Suprapubic skin (tissue), 4 donors: ENCODE data around the gene NACAD. TPM values are rescaled to one million over a fixed set of nuclear protein-coding genes. Genes with fewer than 3 reads are reported as not detected.

Experiments
- DNase-seq, 2 donors: peaks; one replicate each; pipeline ENCODE4 v3.0.0-alpha.2; 2019; ENCODE audit warnings: low spot score in 2 of 2
- H3K27ac ChIP-seq: fragments of 200-600 bp; sonication (generic); one replicate; pipeline ENCODE4 v1.5.1; 2019
- H3K27me3 ChIP-seq: fragments of 200-600 bp; sonication (generic); one replicate; pipeline ENCODE4 v1.5.1; 2019
- H3K36me3 ChIP-seq: fragments of 200-600 bp; sonication (generic); one replicate; pipeline ENCODE4 v1.5.1; 2019
- H3K4me1 ChIP-seq: fragments of 200-600 bp; sonication (generic); one replicate; pipeline ENCODE4 v1.5.1; 2019
- H3K4me3 ChIP-seq: fragments of 200-600 bp; sonication (generic); one replicate; pipeline ENCODE4 v1.5.1; 2019; ENCODE audit warnings: mild to moderate bottlenecking
- H3K9me3 ChIP-seq: fragments of 200-600 bp; sonication (generic); one replicate; pipeline ENCODE4 v1.5.1; 2019
- CTCF ChIP-seq, 2 donors: fragments of 200-600 bp in 1 of 2; fragments of 450-650 bp in 1 of 2; sonication (generic) in 1 of 2; IDR thresholded peaks; one replicate each; pipeline ENCODE4 v1.5.1; 2016 to 2019; ENCODE audit warnings: antibody characterized with exemption in 2 of 2, mild to moderate bottlenecking in 1 of 2, moderate library complexity in 1 of 2
- EP300 ChIP-seq: sonication (generic); formaldehyde crosslinking; IDR thresholded peaks from one replicate; pipeline ENCODE4 v1.6.1; 2017; ENCODE audit warnings: antibody characterized with exemption
- POLR2A ChIP-seq, 2 donors: fragments of 450-650 bp; IDR thresholded peaks; one replicate each; pipeline ENCODE4 v1.6.1; 2017; ENCODE audit warnings: antibody characterized with exemption in 2 of 2, mild to moderate bottlenecking in 2 of 2, moderate library complexity in 2 of 2
- POLR2AphosphoS5 ChIP-seq, 3 donors: sonication (generic); formaldehyde crosslinking; IDR thresholded peaks; one replicate each; pipeline ENCODE4 v1.6.1; 2017; ENCODE audit warnings: antibody characterized with exemption in 3 of 3
- WGBS: methylation state at CpG from one replicate; pipeline ENCODE4 v1.1.5; 2018; 5-methylcytosine and 5-hydroxymethylcytosine counted together
- total RNA-seq, 4 donors: library from RNA; depleted of rRNA; stranded (reverse); fragments of >200 nt; gene quantifications; one replicate each; pipeline ENCODE4 v1.1.0, GENCODE V29; 2016

NACAD gene
- total RNA-seq, 4 donors from 2014 or later = 0.76 to 1.4 (median 1.0) TPM

- H3K4me1 ChIP-seq = no peaks in the 10 kb centered on the region
- DNase-seq = no peak
- H3K36me3 ChIP-seq = peaks cover 26% of the 10 kb centered on the region
- H3K27ac ChIP-seq = no peak overlapping the region
- no peak overlapping the region for H3K4me3 ChIP-seq
- no peaks in the 10 kb centered on the region for H3K9me3 ChIP-seq
- 94% methylated on average over 2 of the region's 2 CpGs for WGBS
- TF ChIP-seq CTCF (IDR thresholded peaks at IDR 0.05) (no peak), POLR2AphosphoS5 (IDR thresholded peaks at IDR 0.05) (no peak), EP300 (no peak), POLR2A (IDR thresholded peaks at IDR 0.05) (no peak)
- no peaks in the 10 kb centered on the region for H3K27me3 ChIP-seq
These were observed 27.4 kb downstream of the NACAD start for GRCh38 chr7:45061352-45061751.

DNA sequence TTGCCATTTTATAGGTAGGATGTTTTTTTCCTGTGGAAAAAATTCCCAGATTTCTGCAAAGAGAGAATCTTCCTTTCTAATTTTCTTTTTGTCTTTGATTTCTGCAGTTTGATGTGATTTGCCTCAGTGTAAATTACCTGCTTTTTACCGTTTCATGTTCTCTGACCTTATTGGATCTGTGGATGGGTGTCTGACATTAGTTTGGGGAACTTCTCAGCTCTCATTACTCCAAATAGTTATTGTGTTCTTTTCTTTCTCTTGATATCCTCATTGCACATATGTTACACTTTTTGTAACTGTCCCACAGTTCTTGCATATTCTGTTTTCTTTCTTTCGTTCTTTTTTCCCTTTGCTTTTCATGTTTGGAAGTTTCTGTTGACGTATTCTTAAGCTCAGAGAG lies 28.5 kb downstream of the NACAD start:
- Histone ChIP-seq H3K36me3 (peaks cover 17% of the 10 kb centered on the region), H3K27ac (no peak overlapping the region), H3K4me3 (no peak overlapping the region), H3K27me3 (no peaks in the 10 kb centered on the region), H3K4me1 (no peaks in the 10 kb centered on the region), H3K9me3 (no peaks in the 10 kb centered on the region)
- no peak for DNase-seq
- 95% methylated on average over 3 of the region's 3 CpGs for WGBS
- TF ChIP-seq POLR2A (IDR thresholded peaks at IDR 0.05) (no peak), EP300 (no peak), POLR2AphosphoS5 (IDR thresholded peaks at IDR 0.05) (no peak), CTCF (IDR thresholded peaks at IDR 0.05) (no peak)

DNA sequence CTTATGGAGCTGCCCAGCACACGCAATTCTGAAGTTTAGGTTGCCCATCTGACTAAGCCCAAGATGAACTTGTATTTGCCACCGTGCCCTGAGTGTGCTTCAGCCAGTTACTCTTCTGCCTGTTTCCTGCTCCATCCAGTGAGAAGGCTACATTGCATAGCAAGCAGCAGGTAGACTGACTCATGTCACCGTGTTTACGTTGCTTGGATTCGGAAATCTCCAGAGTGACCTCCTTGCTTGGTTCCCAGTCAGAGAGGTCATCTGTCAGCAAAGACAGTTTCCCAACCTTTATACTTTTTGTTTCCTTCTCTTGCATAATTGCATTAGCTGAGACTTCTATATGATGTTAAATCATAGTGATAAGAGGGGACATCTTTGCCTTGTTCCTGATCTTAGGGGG lies 30.9 kb downstream of the NACAD start:
- TF ChIP-seq POLR2A (IDR thresholded peaks at IDR 0.05) (no peak), EP300 (no peak), CTCF (IDR thresholded peaks at IDR 0.05) (no peak), POLR2AphosphoS5 (IDR thresholded peaks at IDR 0.05) (no peak)
- Histone ChIP-seq H3K4me1 (no peaks in the 10 kb centered on the region), H3K9me3 (no peaks in the 10 kb centered on the region), H3K4me3 (no peak overlapping the region), H3K27ac (no peak overlapping the region), H3K36me3 (peaks cover 3% of the 10 kb centered on the region), H3K27me3 (no peaks in the 10 kb centered on the region)
- DNase-seq = peak in 1 of 2 donors; percentile 9
- 88% methylated on average over 5 of the region's 5 CpGs for WGBS

GRCh38 chr7:45055594-45056219 lies 33.1 kb downstream of the NACAD start:
- TF ChIP-seq POLR2A (IDR thresholded peaks at IDR 0.05) = no peak
- TF ChIP-seq CTCF (IDR thresholded peaks at IDR 0.05) = no peak
- no peak for TF ChIP-seq POLR2AphosphoS5 (IDR thresholded peaks at IDR 0.05)
- no peak for TF ChIP-seq EP300
- peak in 1 of 2 donors; percentile 13 for DNase-seq
- no peaks in the 10 kb centered on the region for H3K4me1 ChIP-seq
- H3K9me3 ChIP-seq = no peaks in the 10 kb centered on the region
- peaks cover 5% of the 10 kb centered on the region for H3K36me3 ChIP-seq
- no peak overlapping the region for H3K27ac ChIP-seq
- H3K27me3 ChIP-seq = no peaks in the 10 kb centered on the region
- 92% methylated on average over 5 of the region's 5 CpGs for WGBS
- no peak overlapping the region for H3K4me3 ChIP-seq

DNA sequence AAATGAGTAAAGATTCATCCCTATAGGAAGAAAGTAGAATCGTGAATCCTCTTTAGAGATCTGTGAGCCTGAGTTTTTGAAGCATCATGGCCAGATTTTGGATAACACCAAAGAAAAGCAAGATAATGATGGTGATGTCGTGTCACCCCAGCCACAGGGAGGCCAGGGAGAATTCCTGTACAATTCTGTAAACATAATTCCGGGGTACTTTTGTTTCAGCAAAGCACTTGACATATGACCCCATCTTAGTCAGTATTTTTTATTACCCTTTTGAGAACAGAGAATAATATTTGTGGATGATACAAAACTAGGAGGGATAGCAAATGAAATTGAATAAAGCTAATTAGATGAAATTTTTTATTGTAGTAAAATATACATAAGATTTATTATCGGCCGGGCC lies 33.8 kb downstream of the NACAD start:
- DNase-seq = peak in 1 of 2 donors; percentile 16
- TF ChIP-seq EP300 (no peak), POLR2A (IDR thresholded peaks at IDR 0.05) (no peak), CTCF (IDR thresholded peaks at IDR 0.05) (no peak), POLR2AphosphoS5 (IDR thresholded peaks at IDR 0.05) (no peak)
- Histone ChIP-seq H3K4me3 (no peak overlapping the region), H3K27me3 (no peaks in the 10 kb centered on the region), H3K9me3 (no peaks in the 10 kb centered on the region), H3K27ac (no peak overlapping the region), H3K4me1 (no peaks in the 10 kb centered on the region), H3K36me3 (peaks cover 10% of the 10 kb centered on the region)
- 92% methylated on average over 5 of the region's 5 CpGs for WGBS
